ENCODE data around the gene GPR62. TPM values are rescaled to one million over a fixed set of nuclear protein-coding genes. Genes with fewer than 3 reads are reported as not detected.

GPR62 gene
- total RNA-seq, 1 donor from 2014 or later, result not detected

DNA sequence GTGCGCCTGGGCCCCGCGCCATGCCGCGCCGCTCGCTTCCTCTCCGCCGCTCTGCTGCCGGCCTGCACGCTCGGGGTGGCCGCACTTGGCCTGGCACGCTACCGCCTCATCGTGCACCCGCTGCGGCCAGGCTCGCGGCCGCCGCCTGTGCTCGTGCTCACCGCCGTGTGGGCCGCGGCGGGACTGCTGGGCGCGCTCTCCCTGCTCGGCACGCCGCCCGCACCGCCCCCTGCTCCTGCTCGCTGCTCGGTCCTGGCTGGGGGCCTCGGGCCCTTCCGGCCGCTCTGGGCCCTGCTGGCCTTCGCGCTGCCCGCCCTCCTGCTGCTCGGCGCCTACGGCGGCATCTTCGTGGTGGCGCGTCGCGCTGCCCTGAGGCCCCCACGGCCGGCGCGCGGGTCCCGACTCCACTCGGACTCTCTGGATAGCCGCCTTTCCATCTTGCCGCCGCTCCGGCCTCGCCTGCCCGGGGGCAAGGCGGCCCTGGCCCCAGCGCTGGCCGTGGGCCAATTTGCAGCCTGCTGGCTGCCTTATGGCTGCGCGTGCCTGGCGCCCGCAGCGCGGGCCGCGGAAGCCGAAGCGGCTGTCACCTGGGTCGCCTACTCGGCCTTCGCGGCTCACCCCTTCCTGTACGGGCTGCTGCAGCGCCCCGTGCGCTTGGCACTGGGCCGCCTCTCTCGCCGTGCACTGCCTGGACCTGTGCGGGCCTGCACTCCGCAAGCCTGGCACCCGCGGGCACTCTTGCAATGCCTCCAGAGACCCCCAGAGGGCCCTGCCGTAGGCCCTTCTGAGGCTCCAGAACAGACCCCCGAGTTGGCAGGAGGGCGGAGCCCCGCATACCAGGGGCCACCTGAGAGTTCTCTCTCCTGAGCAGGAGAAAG, 951 bp downstream of the GPR62 start:
- peak; percentile 60 for DNase-seq (ENCODE audit: low spot score)

DNA sequence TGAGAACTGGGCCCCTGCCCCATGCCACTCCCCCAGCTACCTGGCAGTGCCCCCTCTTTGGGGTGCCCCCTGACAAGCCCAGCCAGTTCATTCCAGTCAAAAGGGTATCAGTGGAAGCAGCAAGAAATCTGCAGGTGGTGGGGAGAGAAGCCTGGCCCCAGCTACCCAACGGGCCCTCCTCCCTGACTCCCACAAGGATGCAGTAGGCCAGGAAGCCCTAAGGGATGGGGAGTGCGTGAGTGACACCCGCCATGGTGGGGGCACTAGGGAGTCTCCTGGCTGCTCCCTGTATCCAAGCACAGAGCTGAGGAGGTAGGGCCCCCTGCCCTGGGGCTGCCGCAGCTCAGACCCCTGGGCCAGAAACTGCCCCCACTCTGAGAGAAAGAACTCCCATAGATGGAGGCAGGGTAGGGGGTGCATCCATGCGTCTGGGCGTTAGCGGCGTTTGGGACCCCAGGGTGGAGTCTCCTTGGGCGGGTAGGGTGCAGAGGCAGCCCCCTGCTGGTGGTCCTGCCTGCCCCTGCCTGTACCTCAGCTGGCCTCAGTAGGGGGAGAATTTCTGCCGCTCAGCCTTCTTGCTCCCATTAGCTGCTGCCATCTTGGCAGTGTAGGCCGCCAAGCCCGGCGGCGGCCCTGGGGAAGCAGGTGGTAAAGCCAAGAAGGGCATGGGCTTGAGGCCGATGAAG, 2.5 kb downstream of the GPR62 start:
- DNase-seq (ENCODE audit: low spot score), result no peak

DNA sequence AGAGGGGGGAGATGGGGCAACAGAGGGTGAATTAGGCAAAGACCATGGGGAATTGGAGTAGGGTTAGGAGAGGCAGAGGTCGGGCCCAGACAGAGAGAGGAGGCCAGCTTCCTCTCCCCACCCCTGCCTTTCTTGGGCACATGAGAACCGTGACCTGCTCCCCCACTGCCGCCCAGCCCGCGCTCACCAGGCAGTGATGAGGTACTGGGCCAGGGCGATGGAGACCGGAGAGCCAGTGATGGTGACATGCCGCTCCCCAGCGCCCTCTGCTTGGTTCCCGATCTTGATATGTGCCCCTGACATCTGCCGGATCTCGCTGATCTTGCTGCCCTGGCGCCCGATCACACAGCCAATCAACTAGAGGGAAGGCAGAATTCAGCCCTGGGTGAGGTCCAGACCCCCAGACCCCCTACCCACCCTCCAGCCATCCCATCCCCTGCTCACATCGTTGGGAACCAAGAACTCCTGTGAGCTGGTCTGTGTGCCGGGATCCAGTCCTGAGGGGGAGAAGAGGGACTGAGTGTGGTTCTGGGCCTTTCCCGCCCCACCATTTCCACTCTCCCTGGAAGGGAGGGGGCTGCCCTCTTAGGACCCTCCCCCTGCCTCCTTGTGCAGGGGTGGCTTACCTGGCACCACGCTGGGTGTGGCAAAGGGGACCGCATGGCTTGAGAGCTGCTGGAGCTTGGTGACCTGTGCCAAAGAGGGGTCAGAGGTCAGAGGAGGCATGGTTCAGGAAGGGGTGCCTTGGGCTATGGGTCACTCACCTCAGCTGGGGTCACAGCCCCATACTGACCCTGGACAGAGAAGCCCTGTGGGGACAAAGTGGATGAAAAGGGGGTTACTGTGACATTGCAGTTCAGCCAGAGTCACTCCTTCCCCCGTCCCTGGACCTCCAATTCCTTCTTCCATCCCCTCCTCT, 3.7 kb downstream of the GPR62 start:
- no peak for DNase-seq (ENCODE audit: low spot score)

- DNase-seq (ENCODE audit: low spot score), result no peak
Observed at GRCh38 chr3:51959651-51960050, 4.5 kb downstream of the GPR62 start.

GRCh38 chr3:51960386-51960785, 5.2 kb downstream of the GPR62 start:
- DNase-seq (ENCODE audit: low spot score), result no peak

DNA sequence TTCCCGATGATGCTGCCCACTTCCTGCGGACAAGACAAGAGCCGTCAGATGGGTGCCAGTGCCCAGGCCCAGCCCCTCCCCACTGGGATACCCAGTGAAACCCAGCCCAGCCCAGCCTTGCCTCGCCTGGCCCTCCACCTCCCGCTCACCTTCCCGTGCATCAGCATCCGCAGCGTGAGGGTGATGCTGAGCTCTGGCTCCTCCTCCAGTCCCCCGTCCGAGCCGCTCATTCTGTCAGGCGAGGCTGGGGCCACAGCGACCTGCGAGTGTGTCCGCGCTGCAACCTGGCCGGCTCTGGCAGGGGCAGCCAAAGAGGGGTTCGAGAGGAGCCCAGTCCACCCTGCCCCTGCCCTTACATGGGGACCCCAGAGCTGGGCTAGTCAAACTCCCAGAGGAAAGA, 5.8 kb downstream of the GPR62 start:
- no peak for DNase-seq (ENCODE audit: low spot score)

- no peak for DNase-seq (ENCODE audit: low spot score)
Observed at GRCh38 chr3:51961602-51962569, 6.7 kb downstream of the GPR62 start.

- DNase-seq (ENCODE audit: low spot score), result peak; percentile 78
Observed at GRCh38 chr3:51962854-51963530, 7.8 kb downstream of the GPR62 start.

DNA sequence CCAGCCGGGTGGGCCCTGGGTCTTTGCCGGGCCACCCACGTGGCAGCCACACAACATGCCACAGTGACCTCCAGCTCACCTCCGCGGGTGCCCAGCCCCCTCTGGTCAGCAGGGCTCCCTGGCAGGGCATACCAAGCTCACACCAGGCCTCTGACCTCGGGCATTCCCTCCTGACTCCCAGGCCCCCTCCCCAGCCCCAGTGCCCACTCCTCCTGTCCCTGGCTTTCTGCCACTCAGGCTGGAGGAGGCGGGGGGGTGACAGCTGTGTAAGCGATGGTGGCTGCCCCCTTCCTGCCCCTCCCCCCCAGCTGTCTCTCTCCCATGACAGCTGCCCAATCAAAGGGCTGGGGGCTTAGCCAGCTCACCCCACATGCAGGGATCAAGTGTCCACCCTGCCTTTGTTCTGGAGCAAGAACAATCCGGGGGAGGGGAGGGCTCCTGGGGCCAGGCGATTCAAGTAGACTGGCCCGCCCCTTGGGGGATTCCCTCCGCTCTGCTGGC, 8.8 kb downstream of the GPR62 start:
- no peak for DNase-seq (ENCODE audit: low spot score)

- no peak for DNase-seq (ENCODE audit: low spot score)
Observed at GRCh38 chr3:51964521-51964920, 9.3 kb downstream of the GPR62 start.

- DNase-seq (ENCODE audit: low spot score), result no peak
Observed at GRCh38 chr3:51966016-51966415, 10.8 kb downstream of the GPR62 start.

DNA sequence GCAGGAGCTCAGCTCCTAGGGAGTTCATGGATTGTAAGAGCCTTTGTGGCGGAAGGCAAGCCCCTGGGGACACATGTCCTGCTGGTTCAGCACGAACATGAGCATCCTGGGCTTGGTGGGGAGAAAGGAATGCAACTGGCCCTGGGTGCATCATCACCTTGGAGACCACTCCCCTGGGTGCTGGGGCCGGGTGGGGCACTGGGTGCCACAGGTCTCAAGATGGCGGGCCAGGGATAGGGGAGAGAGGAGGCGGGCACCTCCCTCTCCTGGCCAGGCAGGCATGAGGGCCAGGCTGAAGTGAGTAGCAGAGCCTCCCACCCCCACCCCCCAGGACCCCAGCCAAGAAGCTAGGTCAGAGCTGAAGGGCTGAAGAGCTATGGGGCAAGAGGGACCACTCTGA, 11.3 kb downstream of the GPR62 start:
- DNase-seq (ENCODE audit: low spot score), result no peak

- DNase-seq (ENCODE audit: low spot score), result no peak
Observed at GRCh38 chr3:51966922-51967383, 11.8 kb downstream of the GPR62 start.

DNA sequence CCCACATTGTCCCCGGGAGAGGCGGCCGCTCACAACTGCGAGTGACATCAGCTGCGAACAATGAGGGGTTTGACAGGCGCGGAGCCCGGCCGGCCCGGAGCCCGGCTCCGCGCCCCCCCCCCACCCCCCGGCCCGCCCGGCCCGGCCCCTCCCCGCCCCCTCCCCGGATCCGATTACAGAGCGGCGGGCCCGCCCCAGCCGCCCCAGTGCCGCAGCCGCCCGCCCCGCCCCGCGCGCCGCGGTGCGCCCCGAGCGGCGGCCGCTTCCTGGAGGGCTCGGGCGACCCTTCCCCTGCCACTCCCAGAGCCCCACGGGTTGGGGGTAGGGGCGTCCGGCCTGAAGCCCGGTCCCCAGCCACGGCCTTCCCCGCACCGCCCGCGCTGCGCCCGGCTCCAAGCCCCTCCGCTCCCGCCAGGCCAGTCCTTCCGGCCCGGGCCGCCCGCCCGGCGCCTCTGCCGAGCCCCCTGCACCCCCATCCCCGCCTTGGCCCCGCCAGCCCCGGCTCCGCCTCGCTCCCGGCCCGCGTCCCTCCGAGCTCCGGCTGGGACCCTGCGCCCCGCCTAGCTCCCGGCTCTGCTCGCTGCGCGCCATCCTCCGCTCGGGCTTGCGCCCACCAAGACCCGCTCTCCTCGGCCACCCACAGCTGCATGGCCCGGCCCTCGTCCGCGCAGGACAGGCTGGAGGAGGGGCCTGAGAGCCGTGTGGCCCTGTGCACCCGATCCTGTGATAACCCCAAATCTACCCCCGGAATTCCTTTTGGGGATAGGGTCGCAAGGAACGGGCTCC, 12.4 kb downstream of the GPR62 start, which contains the start of gene PCBP4:
Gene PCBP4 (minus strand): TSS at position 71 of the 786 bp plus-strand sequence. CDS start 6,214 bp downstream, outside the sequence.
- DNase-seq (ENCODE audit: low spot score), result peak; percentile 52

GRCh38 chr3:51968170-51968775, 13.1 kb downstream of the GPR62 start:
- DNase-seq (ENCODE audit: low spot score), result peak; percentile 36

- DNase-seq (ENCODE audit: low spot score), result no peak
Observed at GRCh38 chr3:51968883-51969678, 13.9 kb downstream of the GPR62 start.

GRCh38 chr3:51969841-51970240, 14.7 kb downstream of the GPR62 start:
- no peak for DNase-seq (ENCODE audit: low spot score)
